ENCODE results near the gene HNRNPH3. TPM values are rescaled to one million over a fixed set of nuclear protein-coding genes. Genes with fewer than 3 reads are reported as not detected.

Gene HNRNPH3
- total RNA-seq, 6 experiments from 2014 or later: 105 to 170 (median 136) TPM

DNA sequence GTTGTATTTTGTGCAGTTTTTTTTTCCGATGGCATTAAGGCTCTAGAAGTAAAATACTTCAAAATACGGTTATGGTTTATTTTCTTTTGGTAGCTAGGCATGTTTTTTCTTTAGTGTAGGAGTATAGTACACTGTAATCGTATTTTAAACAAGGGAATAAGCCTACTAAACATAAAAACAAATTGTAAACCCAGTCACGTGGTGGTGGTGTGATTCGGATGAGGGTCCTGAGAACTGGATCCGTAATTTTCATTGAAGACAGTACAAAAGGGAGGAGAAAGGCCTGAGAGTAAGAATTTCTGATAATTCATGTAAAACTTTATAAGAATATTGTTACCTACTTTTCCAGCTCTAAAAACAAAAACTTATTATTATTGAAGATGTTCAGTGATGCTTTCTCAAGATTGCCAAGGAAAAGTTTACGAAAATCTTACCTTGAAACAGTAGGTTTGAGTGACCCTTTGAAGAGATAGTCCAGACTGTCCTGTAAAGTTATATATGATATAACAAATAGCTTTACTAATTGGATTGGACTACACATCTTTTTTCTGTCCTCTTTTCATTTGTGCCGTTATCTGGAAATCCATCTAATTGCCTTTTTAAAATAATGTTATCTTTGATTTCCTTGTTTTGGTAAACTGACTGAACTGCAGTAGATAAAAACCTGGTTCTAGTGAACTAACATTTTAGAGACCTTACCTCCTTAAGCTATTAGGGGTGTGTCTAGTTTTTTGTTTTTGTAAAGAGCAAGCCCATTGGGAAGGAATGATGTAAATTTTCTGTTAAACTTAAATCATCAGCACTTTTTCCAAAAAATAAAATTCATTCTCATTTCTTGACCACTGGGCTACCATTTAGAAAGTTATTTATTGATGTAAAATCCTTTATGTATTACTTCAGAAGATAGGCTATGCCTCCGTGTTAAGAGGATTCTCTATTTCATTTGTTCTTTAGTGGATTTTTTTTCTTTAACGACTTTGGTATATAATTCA is 1.9 kb downstream of the HNRNPH3 start:
- Mint-ChIP-seq H3K4me1 (ENCODE audit: low read depth) (peaks cover 74% of the 10 kb centered on the region), H3K27me3 (ENCODE audit: insufficient read depth) (peaks cover 17% of the 10 kb centered on the region), H3K4me3 (peak overlapping the region; percentile 93), H3K9me3 (no peaks in the 10 kb centered on the region), H3K36me3 (ENCODE audit: low read depth) (peaks cover 60% of the 10 kb centered on the region), H3K27ac (peak overlapping the region; percentile 95)
- TF ChIP-seq, protein P1, sequence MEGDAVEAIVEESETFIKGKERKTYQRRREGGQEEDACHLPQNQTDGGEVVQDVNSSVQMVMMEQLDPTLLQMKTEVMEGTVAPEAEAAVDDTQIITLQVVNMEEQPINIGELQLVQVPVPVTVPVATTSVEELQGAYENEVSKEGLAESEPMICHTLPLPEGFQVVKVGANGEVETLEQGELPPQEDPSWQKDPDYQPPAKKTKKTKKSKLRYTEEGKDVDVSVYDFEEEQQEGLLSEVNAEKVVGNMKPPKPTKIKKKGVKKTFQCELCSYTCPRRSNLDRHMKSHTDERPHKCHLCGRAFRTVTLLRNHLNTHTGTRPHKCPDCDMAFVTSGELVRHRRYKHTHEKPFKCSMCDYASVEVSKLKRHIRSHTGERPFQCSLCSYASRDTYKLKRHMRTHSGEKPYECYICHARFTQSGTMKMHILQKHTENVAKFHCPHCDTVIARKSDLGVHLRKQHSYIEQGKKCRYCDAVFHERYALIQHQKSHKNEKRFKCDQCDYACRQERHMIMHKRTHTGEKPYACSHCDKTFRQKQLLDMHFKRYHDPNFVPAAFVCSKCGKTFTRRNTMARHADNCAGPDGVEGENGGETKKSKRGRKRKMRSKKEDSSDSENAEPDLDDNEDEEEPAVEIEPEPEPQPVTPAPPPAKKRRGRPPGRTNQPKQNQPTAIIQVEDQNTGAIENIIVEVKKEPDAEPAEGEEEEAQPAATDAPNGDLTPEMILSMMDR (IDR thresholded peaks at IDR 0.05): no peak
- no peak for DNase-seq

DNA sequence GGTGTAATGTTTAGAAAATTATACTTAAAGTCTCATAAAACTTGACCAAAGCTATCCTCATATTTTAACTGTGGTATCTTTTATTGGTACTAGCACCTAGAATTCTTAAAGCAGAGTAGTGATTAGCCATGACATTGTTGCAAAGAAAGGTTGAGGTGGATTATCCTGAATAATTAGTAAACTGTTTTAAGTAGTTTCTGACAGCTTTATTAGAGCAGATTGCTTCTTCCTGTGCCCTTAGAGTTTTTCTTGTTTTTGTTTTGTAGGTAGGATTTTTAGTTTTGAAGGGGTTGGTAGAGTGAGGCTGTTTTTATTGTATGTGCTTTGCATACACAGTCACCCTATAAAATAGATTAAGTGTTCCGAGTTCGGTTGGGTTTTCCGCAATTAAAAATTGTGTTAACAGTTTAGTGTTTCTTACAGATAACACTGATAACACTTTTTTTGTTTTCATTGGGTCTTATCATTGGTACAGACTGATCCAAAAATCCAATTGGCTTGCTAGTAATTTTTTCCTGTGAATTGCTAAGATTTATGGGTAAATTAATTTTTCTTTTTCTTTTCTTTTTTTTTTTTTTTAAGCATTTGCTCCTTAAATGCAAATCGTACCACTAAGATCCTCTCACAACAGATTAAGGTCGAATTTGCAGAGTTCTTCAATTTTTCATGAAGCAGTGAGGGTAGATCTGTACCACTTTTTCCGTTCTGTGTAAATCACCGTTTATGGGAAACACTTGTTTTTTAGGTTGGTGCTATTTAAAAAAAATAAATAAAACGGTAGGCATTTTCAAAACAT is 3.0 kb downstream of the HNRNPH3 start:
- Mint-ChIP-seq H3K9me3 (no peaks in the 10 kb centered on the region), H3K4me1 (ENCODE audit: low read depth) (peaks cover 66% of the 10 kb centered on the region), H3K36me3 (ENCODE audit: low read depth) (peaks cover 71% of the 10 kb centered on the region), H3K27me3 (ENCODE audit: insufficient read depth) (peaks cover 17% of the 10 kb centered on the region), H3K27ac (peak overlapping the region; percentile 95), H3K4me3 (peak overlapping the region; percentile 93)
- no peak for DNase-seq
- TF ChIP-seq, protein P1 (IDR thresholded peaks at IDR 0.05): no peak

DNA sequence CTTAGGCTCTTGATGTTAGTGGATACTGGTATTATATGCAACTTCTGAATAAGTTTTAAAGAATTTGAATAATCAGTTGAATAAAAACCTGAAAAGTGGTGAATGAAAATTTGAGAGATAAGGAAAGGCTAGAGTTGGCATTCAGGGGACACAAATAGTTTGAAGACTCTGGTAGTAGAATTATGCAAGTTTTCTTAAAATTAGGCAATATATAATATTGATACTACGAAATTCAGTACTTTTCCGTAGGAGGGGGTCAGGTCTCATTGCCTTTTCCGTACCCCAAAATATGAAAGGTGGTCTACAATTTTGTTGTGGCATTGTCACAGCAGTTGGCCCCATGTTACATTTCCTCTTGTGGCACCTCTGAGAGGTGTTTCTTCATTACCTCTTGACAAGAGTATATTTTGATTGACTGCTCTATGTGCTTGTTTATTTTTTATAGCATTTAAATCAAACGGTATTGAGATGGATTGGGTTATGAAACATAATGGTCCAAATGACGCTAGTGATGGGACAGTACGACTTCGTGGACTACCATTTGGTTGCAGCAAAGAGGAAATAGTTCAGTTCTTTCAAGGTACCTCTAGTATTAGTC is 5.0 kb downstream of the HNRNPH3 start:
- Mint-ChIP-seq H3K36me3 (ENCODE audit: low read depth) (peaks cover 87% of the 10 kb centered on the region), H3K4me3 (peak overlapping the region; percentile 93), H3K9me3 (no peaks in the 10 kb centered on the region), H3K27me3 (ENCODE audit: insufficient read depth) (peaks cover 17% of the 10 kb centered on the region), H3K27ac (peak overlapping the region; percentile 48; the same call in 1 of the 2 replicates), H3K4me1 (ENCODE audit: low read depth) (peaks cover 60% of the 10 kb centered on the region)
- DNase-seq: no peak
- TF ChIP-seq, protein P1 (IDR thresholded peaks at IDR 0.05): no peak

DNA sequence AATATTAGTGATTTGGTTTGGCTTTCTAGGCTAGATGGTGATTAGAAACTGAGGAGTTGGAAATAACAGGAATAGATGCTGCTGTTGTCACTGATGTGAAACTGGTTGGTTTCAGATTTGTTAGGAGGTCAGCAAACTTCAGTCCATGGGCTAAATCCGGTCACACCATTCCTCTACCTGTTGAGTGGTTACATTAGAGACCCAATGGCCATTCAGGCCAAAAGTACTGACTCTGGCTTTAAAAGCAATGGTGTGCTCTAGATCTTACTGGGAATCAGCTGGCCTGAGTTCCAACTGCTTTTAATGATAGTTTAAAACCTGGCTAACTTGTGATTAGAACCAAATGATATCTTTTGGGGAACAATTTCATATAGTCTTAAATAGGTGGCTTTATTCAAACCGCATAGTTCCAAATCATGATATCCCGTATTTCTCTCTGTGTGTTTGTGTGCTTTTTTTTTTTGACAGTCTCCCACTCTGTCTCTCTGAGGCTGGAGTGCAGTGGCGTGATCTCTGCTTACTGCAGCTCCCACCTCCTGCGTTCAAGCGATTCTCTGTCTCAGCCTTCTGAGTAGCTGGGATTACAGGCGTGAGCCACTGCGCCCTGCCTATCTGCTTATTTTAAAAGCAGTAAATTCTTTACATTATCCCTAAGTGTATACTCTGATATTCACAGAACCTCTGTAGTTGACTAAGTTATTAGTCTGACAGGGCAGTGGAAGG is 8.7 kb downstream of the HNRNPH3 start:
- TF ChIP-seq, protein P1 (IDR thresholded peaks at IDR 0.05): no peak
- Mint-ChIP-seq H3K27me3 (ENCODE audit: insufficient read depth) (peaks cover 5% of the 10 kb centered on the region), H3K27ac (no peak overlapping the region), H3K4me3 (no peak overlapping the region; the same call in 1 of the 2 replicates), H3K36me3 (ENCODE audit: low read depth) (peaks cover 83% of the 10 kb centered on the region), H3K4me1 (ENCODE audit: low read depth) (peaks cover 72% of the 10 kb centered on the region), H3K9me3 (no peaks in the 10 kb centered on the region)
- DNase-seq: no peak
